Thymus (tissue), 11 donors: ENCODE results near the gene UNC119. TPM values are rescaled to one million over a fixed set of nuclear protein-coding genes. Genes with fewer than 3 reads are reported as not detected.

Experiments used
- DNase-seq, 9 donors: peaks; one replicate each; pipeline ENCODE4 v3.0.0-alpha.2; 2013; ENCODE audit warnings: low spot score in 9 of 9, low read depth in 6 of 9, missing footprints in 1 of 9
- H3K27ac ChIP-seq, 2 donors: one replicate each; pipeline ENCODE4 v1.5.1; 2013; ENCODE audit warnings: control low read depth in 1 of 2, low read depth in 1 of 2, low read length in 1 of 2, mild to moderate bottlenecking in 1 of 2, moderate library complexity in 1 of 2
- H3K27me3 ChIP-seq, 2 donors: one replicate each; pipeline ENCODE4 v1.5.1; 2013; ENCODE audit warnings: low read length in 1 of 2; ENCODE audit not compliant: control insufficient read depth in 2 of 2, insufficient read depth in 1 of 2
- H3K36me3 ChIP-seq, 2 donors: one replicate each; pipeline ENCODE4 v1.5.1; 2013; ENCODE audit warnings: low read length in 1 of 2, mild to moderate bottlenecking in 1 of 2, moderate library complexity in 1 of 2; ENCODE audit not compliant: control insufficient read depth in 2 of 2, insufficient read depth in 2 of 2
- H3K4me1 ChIP-seq, 2 donors: one replicate each; pipeline ENCODE4 v1.5.1; 2013; ENCODE audit warnings: low read length in 2 of 2; ENCODE audit not compliant: control insufficient read depth in 2 of 2, insufficient read depth in 2 of 2
- H3K4me3 ChIP-seq, 2 donors: one replicate each; pipeline ENCODE4 v1.5.1; 2013; ENCODE audit warnings: low read length in 2 of 2, control low read depth in 1 of 2, mild to moderate bottlenecking in 1 of 2
- H3K9me3 ChIP-seq, 2 donors: one replicate each; pipeline ENCODE4 v1.5.1; 2013; ENCODE audit warnings: low read length in 1 of 2, mild to moderate bottlenecking in 1 of 2; ENCODE audit not compliant: control insufficient read depth in 2 of 2, insufficient read depth in 1 of 2
- WGBS: extraction: QIAGEN DNeasy Blood & Tissue Kit; methylation state at CpG from one replicate; pipeline ENCODE4 v1.1.7; 2013; 5-methylcytosine and 5-hydroxymethylcytosine counted together
- polyA plus RNA-seq: library from polyadenylated mRNA; stranded (reverse); fragments of 200-250 nt; gene quantifications from one replicate; pipeline ENCODE4 v1.2.3, GENCODE V29; 2013
- total RNA-seq: library from RNA; stranded (reverse); fragments of 120-200 nt; gene quantifications from one replicate; pipeline ENCODE4 v1.2.4, GENCODE V29; 2013
- donor health status: healthy.

UNC119 gene
- total and polyA plus RNA-seq, 2 donors, result 30.4 to 30.6 TPM

DNA sequence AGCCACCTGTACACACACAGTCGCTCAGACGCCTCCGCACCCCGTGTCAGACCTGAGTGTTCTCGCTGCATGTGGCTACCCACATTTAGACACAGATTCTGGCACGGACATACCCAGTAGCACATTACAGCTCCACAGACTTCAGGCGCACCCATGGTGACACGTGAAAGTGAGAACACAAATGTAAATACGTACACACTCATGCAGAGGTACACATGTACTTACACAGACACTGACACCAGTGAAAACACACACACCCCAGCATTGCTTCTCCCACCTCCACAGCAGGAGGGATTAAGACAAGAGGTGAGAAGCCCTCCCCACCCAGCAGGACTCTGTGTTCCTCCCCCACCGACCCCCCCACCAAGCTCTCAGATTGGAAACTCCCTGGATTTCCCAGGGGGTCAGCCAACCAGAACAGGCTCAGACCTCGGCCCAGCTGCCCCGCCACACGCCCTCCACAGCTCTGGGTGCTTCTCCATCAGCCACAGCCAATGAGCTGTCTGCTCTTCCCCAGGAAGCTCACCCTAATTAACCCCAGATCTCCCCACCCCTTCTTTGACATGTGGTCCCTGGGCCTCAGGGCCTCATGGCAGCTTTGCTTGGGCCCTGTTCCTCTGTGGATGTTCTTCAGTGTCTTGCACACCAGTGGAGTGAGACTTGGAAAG is 51.6 kb downstream of the UNC119 start:
- Histone ChIP-seq H3K4me1 (peaks cover 0 to 13% of the 10 kb centered on the region in 2 donors), H3K4me3 (peak overlapping the region in 1 of 2 donors; percentile 5), H3K27ac (peak overlapping the region in 1 of 2 donors; percentile 31), H3K9me3 (no peaks in the 10 kb centered on the region), H3K27me3 (peaks cover 0 to 4% of the 10 kb centered on the region in 2 donors), H3K36me3 (no peaks in the 10 kb centered on the region)
- 79% methylated on average over 13 of the region's 13 CpGs for WGBS
- DNase-seq, result no peak

DNA sequence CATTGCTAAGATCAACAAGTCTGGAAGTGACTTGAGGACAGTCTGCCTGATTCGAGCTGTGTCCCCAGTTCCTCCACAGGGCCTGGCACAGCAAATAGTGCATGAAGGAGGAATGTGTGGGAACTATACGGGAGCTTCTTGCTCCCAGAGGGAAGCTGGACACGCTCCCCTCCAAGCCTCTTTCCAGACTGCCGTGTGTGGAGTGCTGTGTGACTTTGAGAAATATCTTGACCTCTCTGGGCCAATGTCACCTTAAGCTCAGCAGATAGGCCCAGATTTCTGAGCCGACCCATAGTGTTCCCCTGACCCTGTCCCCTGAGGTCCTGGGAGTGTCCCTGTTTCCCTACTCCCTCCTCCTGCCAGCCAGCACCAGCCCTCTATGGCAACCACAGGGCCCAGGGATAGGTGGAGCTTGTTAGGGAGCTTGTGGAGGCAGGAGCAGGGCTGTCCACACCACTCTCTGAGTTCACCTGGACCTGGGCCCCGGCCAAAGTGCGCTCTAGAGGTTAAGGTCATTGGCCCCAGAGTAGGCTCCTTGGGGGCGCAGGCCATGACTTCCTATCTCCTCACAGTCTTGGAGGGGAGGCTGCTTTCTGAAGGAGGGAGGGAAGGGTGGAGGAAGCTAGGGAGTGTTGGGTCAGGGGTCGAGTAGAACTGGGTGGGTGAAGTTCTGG is 52.6 kb downstream of the UNC119 start:
- no peaks in the 10 kb centered on the region for H3K36me3 ChIP-seq
- 94% methylated on average over 9 of the region's 9 CpGs for WGBS
- no peak for DNase-seq
- peaks cover 0 to 13% of the 10 kb centered on the region in 2 donors for H3K4me1 ChIP-seq
- H3K9me3 ChIP-seq, result no peaks in the 10 kb centered on the region
- H3K4me3 ChIP-seq, result no peak overlapping the region
- peaks cover 0 to 2% of the 10 kb centered on the region in 2 donors for H3K27me3 ChIP-seq
- no peak overlapping the region for H3K27ac ChIP-seq

DNA sequence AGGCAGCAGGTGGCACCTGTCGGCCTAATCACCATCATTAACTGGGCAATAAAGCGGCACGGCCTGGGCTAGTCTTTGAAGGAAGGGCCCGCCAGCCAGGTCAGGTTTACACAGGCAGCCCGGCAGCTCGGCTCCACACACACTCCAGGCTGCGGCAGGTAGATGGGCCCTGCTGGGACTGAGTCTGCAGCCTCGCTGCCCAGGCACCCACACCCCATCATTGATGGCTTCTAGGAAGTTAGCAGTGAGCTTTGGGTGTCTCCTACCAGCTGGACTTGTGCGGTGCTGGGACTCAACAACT is 53.1 kb downstream of the UNC119 start:
- Histone ChIP-seq H3K27ac (no peak overlapping the region), H3K9me3 (no peaks in the 10 kb centered on the region), H3K27me3 (peaks cover 0 to 2% of the 10 kb centered on the region in 2 donors), H3K4me1 (peaks cover 0 to 13% of the 10 kb centered on the region in 2 donors), H3K36me3 (no peaks in the 10 kb centered on the region), H3K4me3 (no peak overlapping the region)
- WGBS, result 94% methylated on average over 9 of the region's 9 CpGs
- no peak for DNase-seq

GRCh38 chr17:28498652-28499363 is 53.6 kb downstream of the UNC119 start:
- H3K4me3 ChIP-seq, result no peak overlapping the region
- peaks cover 0 to 13% of the 10 kb centered on the region in 2 donors for H3K4me1 ChIP-seq
- H3K27ac ChIP-seq, result no peak overlapping the region
- H3K36me3 ChIP-seq, result no peaks in the 10 kb centered on the region
- WGBS, result 91% methylated on average over 12 of the region's 12 CpGs
- DNase-seq, result no peak
- peaks cover 0 to 2% of the 10 kb centered on the region in 2 donors for H3K27me3 ChIP-seq
- H3K9me3 ChIP-seq, result no peaks in the 10 kb centered on the region

GRCh38 chr17:28497931-28498330 is 54.5 kb downstream of the UNC119 start:
- Histone ChIP-seq H3K4me3 (no peak overlapping the region), H3K4me1 (peaks cover 0 to 13% of the 10 kb centered on the region in 2 donors), H3K36me3 (no peaks in the 10 kb centered on the region), H3K9me3 (no peaks in the 10 kb centered on the region), H3K27me3 (peaks cover 0 to 2% of the 10 kb centered on the region in 2 donors), H3K27ac (no peak overlapping the region)
- 84% methylated on average over 9 of the region's 9 CpGs for whole genome bisulfite sequencing
- no peak for DNase-seq

Other genes starting within 250 kb of the UNC119 start
- 17.2 TPM for gene TMEM97, start 233.4 kb downstream of the UNC119 start, total RNA-seq
- gene TMEM97, start 233.4 kb downstream of the UNC119 start, polyA plus RNA-seq, result 3.3 TPM
- gene IFT20, start 217.2 kb downstream of the UNC119 start, total RNA-seq, result 44.6 TPM
- 82.5 TPM for gene IFT20, start 217.2 kb downstream of the UNC119 start, polyA plus RNA-seq
- 11.3 TPM for gene TNFAIP1, start 216.9 kb downstream of the UNC119 start, total RNA-seq
- 19.4 TPM for gene TNFAIP1, start 216.9 kb downstream of the UNC119 start, polyA plus RNA-seq
- gene POLDIP2, start 195.1 kb downstream of the UNC119 start, total RNA-seq, result 52.5 TPM
- 37.6 TPM for gene POLDIP2, start 195.1 kb downstream of the UNC119 start, polyA plus RNA-seq
- not detected for gene SEBOX, start 187.4 kb downstream of the UNC119 start, total RNA-seq
- not detected for gene SEBOX, start 187.4 kb downstream of the UNC119 start, polyA plus RNA-seq
- 0.09 TPM for gene VTN, start 182.3 kb downstream of the UNC119 start, total RNA-seq
- gene VTN, start 182.3 kb downstream of the UNC119 start, polyA plus RNA-seq, result 0.59 TPM
- 1.2 TPM for gene SARM1, start 180.9 kb downstream of the UNC119 start, total RNA-seq
- gene SARM1, start 180.9 kb downstream of the UNC119 start, polyA plus RNA-seq, result 5.4 TPM
- gene SLC46A1, start 146.4 kb downstream of the UNC119 start, total RNA-seq, result 13.1 TPM
- 10.5 TPM for gene SLC46A1, start 146.4 kb downstream of the UNC119 start, polyA plus RNA-seq
- gene SLC13A2, start 79.0 kb downstream of the UNC119 start, total RNA-seq, result not detected
- 0.09 TPM for gene SLC13A2, start 79.0 kb downstream of the UNC119 start, polyA plus RNA-seq
- 5.4 TPM for gene FOXN1, start 46.3 kb downstream of the UNC119 start, total RNA-seq
- gene FOXN1, start 46.3 kb downstream of the UNC119 start, polyA plus RNA-seq, result 6.5 TPM
- 25.5 TPM for gene PIGS, start 18.9 kb upstream of the UNC119 start, total RNA-seq
- gene PIGS, start 18.9 kb upstream of the UNC119 start, polyA plus RNA-seq, result 19.6 TPM
- 18.2 TPM for gene ALDOC, start 24.3 kb upstream of the UNC119 start, total RNA-seq
- gene ALDOC, start 24.3 kb upstream of the UNC119 start, polyA plus RNA-seq, result 10.6 TPM
- 46.0 TPM for gene SPAG5, start 46.4 kb upstream of the UNC119 start, total RNA-seq
- gene SPAG5, start 46.4 kb upstream of the UNC119 start, polyA plus RNA-seq, result 19.4 TPM
- gene RSKR, start 61.6 kb upstream of the UNC119 start, total RNA-seq, result 2.6 TPM
- 6.4 TPM for gene RSKR, start 61.6 kb upstream of the UNC119 start, polyA plus RNA-seq
- gene BLTP2, start 92.5 kb upstream of the UNC119 start, total RNA-seq, result 49.8 TPM
- 18.6 TPM for gene BLTP2, start 92.5 kb upstream of the UNC119 start, polyA plus RNA-seq
- 47.2 TPM for gene SDF2, start 109.3 kb upstream of the UNC119 start, total RNA-seq
- gene SDF2, start 109.3 kb upstream of the UNC119 start, polyA plus RNA-seq, result 40.8 TPM
- 21.2 TPM for gene SUPT6H, start 109.6 kb upstream of the UNC119 start, total RNA-seq
- 27.0 TPM for gene SUPT6H, start 109.6 kb upstream of the UNC119 start, polyA plus RNA-seq
- 1.0 TPM for gene PROCA1, start 159.3 kb upstream of the UNC119 start, total RNA-seq
- 11.3 TPM for gene PROCA1, start 159.3 kb upstream of the UNC119 start, polyA plus RNA-seq
- 26.6 TPM for gene RAB34, start 165.2 kb upstream of the UNC119 start, total RNA-seq
- gene RAB34, start 165.2 kb upstream of the UNC119 start, polyA plus RNA-seq, result 81.9 TPM
- gene RPL23A, start 167.4 kb upstream of the UNC119 start, total RNA-seq, result 1,968 TPM
- gene RPL23A, start 167.4 kb upstream of the UNC119 start, polyA plus RNA-seq, result 1,777 TPM
- 7.7 TPM for gene TLCD1, start 173.6 kb upstream of the UNC119 start, total RNA-seq
- 9.2 TPM for gene TLCD1, start 173.6 kb upstream of the UNC119 start, polyA plus RNA-seq
- 2.2 TPM for gene NEK8, start 176.2 kb upstream of the UNC119 start, total RNA-seq
- gene NEK8, start 176.2 kb upstream of the UNC119 start, polyA plus RNA-seq, result 5.1 TPM
- 21.2 TPM for gene TRAF4, start 191.4 kb upstream of the UNC119 start, total RNA-seq
- gene TRAF4, start 191.4 kb upstream of the UNC119 start, polyA plus RNA-seq, result 29.3 TPM